ENCODE data around the gene FAM151A.

The FAM151A gene

GRCh38 chr1:54583871-54584270 is 39.5 kb downstream of the FAM151A start:
- no peak overlapping the region for H3K27ac ChIP-seq
- no peak overlapping the region for H3K4me3 ChIP-seq

DNA sequence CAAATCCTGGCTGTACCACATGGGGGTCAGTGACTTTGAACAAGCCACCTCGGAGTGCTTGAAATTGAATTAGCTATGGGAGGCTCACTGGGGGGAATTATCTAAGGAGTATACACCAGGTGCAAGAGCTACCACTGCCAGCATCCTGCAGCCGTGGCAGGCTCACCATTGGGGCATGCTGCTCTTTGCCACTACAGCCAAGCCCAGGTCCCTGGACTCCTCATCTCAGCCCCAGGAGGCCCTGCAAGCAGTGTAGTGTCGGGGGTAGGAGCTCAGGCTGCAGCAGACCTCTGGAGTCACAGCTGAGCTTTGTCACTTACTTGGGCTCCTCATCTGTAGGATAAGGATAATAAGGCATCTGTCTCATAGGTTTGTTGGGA is 40.0 kb downstream of the FAM151A start:
- Histone ChIP-seq H3K4me3 (no peak overlapping the region), H3K27ac (no peak overlapping the region)

DNA sequence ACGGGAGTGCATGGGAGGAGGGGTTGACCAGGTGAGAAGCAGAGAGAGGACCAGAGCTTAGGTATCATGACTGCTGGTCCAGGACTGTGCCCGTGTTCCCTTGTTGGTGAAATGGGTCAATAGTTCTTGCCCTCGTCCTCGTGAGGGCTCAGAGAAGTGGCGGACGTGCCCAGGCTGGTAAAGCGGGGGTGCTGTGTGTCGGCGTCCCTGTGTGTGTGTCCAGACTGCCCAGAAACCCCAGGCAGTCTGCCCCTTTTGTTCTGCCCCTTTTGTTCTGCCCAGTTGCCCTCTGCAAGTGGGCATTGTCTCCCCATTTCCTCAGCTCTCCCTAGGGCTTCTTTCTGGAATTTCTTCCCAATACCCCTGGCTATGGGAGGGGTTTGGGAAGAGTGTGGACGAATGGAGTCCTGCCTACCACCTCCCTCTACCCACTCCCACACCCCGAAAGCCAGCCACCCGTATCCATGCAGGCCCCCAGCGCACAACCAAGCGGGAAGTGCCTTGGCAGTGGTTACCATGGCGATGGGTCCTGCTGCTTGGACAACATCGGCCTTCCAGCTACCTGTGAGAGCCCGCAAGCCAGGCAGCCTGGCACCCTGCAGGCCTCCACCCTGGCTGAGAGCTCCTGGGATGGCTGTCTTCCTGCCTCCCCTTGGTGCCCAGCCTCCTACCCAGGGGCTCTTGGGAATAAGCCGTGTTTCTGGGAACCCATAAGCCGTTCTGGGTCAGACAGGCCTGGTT is 40.6 kb downstream of the FAM151A start:
- Histone ChIP-seq H3K27ac (peak overlapping the region in 1 of 21 experiments; percentile 9), H3K4me3 (no peak overlapping the region)

GRCh38 chr1:54581621-54582035 is 41.7 kb downstream of the FAM151A start:
- no peak overlapping the region for H3K4me3 ChIP-seq
- H3K27ac ChIP-seq, result peak overlapping the region in 9 of 21 experiments; percentile 5 to 74 (median 43)

GRCh38 chr1:54580856-54581550 is 42.3 kb downstream of the FAM151A start:
- H3K4me3 ChIP-seq, result no peak overlapping the region
- peak overlapping the region in 9 of 21 experiments; percentile 5 to 74 (median 43) for H3K27ac ChIP-seq

- Histone ChIP-seq H3K4me3 (no peak overlapping the region), H3K27ac (peak overlapping the region in 3 of 21 experiments; percentile 3 to 60 (median 42))
Measured at GRCh38 chr1:54579337-54579781, 44.0 kb downstream of the FAM151A start.

GRCh38 chr1:54577612-54578011 is 45.7 kb downstream of the FAM151A start:
- peak overlapping the region in 3 of 21 experiments; percentile 22 to 50 (median 28) for H3K27ac ChIP-seq
- H3K4me3 ChIP-seq, result no peak overlapping the region

DNA sequence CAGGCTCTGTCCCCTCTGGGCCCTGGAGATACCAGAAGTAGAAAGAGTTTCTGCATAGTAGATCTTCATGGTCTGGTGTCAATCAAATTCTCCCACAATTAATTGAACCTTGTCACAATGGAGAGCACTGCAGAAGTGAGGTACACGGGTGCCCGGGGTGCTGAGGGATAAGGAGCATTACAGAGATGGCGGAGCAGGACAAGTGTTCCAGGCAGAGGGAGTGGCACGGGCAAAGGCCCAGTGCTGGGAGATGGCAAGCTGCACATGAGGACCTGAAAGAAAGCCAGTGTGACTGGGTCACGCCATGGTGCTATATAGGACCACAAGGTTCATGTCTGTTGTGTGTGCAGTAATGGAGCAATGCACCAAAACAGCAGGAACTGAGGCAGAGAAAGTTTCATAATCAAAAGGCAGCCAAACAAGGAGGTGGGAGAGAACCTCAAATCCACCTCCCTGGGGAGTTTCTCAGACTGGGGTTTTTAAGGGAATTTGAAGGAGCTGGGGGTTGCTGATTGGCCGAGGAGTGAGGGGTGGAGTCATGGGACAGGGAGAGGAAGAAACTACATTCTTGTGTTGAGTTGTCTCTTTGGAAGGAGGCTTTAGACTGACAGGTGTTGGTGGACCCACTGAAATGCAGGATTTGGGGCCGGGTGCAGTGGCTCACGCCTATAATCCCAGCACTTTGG is 47.6 kb downstream of the FAM151A start:
- Histone ChIP-seq H3K27ac (no peak overlapping the region), H3K4me3 (no peak overlapping the region)

GRCh38 chr1:54575161-54575560 is 48.2 kb downstream of the FAM151A start:
- Histone ChIP-seq H3K27ac (no peak overlapping the region), H3K4me3 (no peak overlapping the region)

GRCh38 chr1:54574158-54574778 is 49.1 kb downstream of the FAM151A start:
- Histone ChIP-seq H3K4me3 (no peak overlapping the region), H3K27ac (no peak overlapping the region)

DNA sequence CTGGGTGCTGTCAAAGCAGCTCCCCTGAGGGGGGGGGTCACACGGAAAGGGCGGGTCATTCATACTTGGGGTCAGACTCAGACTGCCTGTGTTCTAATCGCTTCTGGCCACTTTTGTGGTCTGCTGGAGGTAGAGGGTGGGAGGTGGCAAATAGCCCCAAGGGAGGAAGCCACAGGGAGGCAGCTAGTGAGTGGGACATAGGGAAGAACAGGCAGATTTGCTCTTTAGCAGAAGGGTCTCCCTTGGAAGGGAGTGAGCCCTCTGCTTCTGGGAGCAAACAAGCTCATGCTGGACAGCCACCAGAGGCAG is 50.8 kb downstream of the FAM151A start:
- Histone ChIP-seq H3K27ac (peak overlapping the region in 3 of 21 experiments; percentile 1 to 84 (median 64)), H3K4me3 (no peak overlapping the region)

DNA sequence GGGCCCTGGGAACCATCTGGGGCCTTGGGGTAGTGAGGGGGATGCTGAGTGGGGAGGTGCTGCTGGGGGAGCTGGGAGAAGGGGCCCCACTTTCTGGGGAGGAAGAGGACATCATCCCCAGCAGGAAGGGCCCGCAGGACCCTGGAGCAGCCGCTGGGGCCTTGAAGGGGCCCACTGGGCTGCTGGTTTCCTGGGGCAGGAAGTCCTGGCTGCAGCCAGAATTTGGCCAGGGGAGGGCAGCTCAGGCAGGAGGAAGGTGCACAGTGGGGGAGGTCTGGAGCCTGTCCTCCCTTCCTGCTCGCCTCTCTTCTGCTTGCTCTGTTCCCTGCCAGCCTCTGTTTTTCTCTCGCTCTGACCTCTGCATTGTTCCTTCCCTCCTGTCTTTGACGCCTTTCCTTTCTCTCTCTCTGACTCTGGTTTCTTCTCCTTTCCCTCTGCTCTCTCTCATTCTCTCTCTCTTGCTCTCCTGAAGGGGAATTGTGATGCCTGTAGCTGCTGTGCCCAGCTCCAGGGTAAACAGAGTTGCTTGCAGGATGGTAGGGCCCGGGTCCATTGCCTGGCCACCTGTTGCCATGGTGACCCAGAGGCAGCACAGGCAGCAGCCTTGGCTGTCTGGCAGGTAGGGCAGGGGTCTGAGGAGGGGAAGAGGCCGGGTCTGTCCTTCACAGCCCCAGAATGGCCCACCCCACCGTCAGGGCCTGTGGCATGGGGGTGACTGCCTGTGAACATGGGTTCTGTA is 51.4 kb downstream of the FAM151A start:
- no peak overlapping the region for H3K4me3 ChIP-seq
- peak overlapping the region in 8 of 21 experiments; percentile 7 to 84 (median 14) for H3K27ac ChIP-seq

- H3K4me3 ChIP-seq, result no peak overlapping the region
- peak overlapping the region in 6 of 21 experiments; percentile 14 to 84 (median 31) for H3K27ac ChIP-seq
Measured at GRCh38 chr1:54571326-54571725, 52.0 kb downstream of the FAM151A start.

- Histone ChIP-seq H3K4me3 (no peak overlapping the region), H3K27ac (peak overlapping the region in 4 of 21 experiments; percentile 29 to 84 (median 53))
Measured at GRCh38 chr1:54570161-54570560, 53.2 kb downstream of the FAM151A start.

DNA sequence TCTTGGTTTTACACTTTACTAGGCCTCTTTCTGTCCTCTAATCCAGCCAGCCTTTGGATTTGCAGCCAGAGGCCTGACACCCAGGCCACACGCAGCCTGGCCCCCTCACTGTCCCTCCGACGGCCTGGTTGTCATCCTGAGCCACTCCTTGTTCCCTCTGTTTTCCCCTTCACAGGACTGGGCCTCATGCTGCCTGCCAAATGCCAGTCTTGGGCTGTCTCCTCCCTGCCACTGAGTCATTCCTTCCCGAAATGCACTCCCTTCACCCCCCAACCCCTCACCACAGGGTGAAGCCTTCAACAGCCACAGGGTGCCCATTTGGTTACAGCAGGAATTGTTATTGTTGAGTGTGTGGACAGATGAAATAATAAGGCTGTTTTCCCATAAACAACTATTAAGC is 54.0 kb downstream of the FAM151A start:
- Histone ChIP-seq H3K4me3 (no peak overlapping the region), H3K27ac (peak overlapping the region in 4 of 21 experiments; percentile 31 to 84 (median 46))

GRCh38 chr1:54567961-54568360 is 55.4 kb downstream of the FAM151A start:
- Histone ChIP-seq H3K4me3 (no peak overlapping the region), H3K27ac (peak overlapping the region in 3 of 21 experiments; percentile 14 to 50 (median 37))

DNA sequence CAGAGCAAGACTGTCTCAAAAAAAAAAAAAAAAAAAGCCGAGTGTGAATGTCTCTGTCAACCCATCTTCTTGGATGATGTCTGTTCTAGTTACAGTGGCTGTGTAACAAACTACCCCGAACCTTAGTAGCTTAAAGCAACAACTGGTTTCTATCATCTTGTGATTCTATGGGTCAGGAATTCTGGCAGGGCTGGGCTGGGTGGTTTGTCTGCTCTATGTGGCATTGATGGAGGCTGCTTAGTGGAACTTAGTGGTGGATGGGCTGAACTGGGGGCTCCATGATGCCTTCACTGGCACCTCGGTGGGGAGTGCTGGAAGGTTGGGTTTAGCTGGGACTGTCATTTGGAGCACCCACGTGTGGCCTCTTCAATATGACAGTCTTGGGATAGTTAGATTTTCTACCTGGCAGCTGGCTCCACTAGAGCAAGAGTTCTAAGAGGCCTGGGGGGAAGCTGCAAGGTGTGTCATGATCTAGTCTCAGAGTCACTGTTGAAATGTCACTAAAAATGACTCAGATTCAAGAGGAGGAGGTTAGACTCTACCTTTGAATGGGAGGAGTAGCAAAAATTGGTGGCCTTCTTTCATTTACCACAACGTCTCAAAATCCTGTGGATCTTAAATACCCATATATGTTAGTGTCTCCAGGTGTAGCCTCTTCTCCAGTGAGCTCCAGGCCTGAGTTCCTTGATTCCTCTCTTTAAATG is 56.7 kb downstream of the FAM151A start:
- no peak overlapping the region for H3K4me3 ChIP-seq
- no peak overlapping the region for H3K27ac ChIP-seq

DNA sequence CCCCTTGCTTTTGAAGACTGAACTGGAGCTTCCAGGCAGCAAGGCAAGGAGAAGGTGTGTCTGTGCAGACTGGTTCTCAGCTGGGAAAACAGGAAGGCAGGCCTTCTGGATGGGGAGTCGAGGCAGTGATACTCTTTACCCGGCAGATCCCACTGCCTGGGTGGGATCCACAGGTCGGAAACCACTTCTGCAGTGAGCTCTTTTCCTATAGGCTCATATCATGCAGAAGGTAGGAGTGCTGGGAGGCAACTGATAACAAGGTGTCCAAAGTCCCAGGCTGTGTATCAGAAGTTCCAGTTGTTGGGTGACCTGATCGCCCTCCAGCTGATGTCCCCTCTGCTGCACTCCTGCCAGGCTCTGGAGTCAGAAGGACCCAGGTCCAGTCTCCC is 58.2 kb downstream of the FAM151A start:
- Histone ChIP-seq H3K4me3 (no peak overlapping the region), H3K27ac (no peak overlapping the region)
